Common myeloid progenitor, CD34-positive (primary cell): ENCODE data around the gene PAX5.

Experiments used
- CTCF ChIA-PET: fragments of 350-600 bp; sonication (Branson Sonifier 250); formaldehyde crosslinking; loops from one replicate; lab custom pipeline; 2021; ENCODE audit warnings: antibody characterized with exemption; lab: Charles Lee
- POLR2A ChIA-PET: fragments of 350-600 bp; sonication (Branson Sonifier 250); formaldehyde crosslinking; loops from one replicate; lab custom pipeline; 2021; ENCODE audit warnings: antibody characterized with exemption; lab: Charles Lee
- DNase-seq, 3 donors: peaks; one replicate each; pipeline versions ENCODE4 v3.0.0 to v3.0.0-alpha.2; 2013
- H3K27ac ChIP-seq, 2 experiments: 1 replicate in 1 of 2; 2 replicates in 1 of 2; pipeline ENCODE4 v1.7.0; 2013; ENCODE audit warnings: inconsistent platforms in 2 of 2, low read length in 2 of 2, mild to moderate bottlenecking in 2 of 2, low read depth in 1 of 2, moderate library complexity in 1 of 2; ENCODE audit not compliant: severe bottlenecking in 2 of 2, insufficient read depth in 1 of 2, poor library complexity in 1 of 2
- H3K27me3 ChIP-seq, 5 experiments: replicated peaks in 2 of 5; 1 replicate in 3 of 5; 2 replicates in 2 of 5; pipeline versions ENCODE4 v1.6.1 to v1.7.0; 2013; ENCODE audit warnings: low read length in 4 of 5, mild to moderate bottlenecking in 2 of 5, moderate library complexity in 2 of 5, inconsistent platforms in 1 of 5; ENCODE audit not compliant: insufficient read depth in 5 of 5, control insufficient read depth in 4 of 5
- H3K36me3 ChIP-seq, 4 experiments: 1 replicate in 2 of 4; 2 replicates in 2 of 4; pipeline versions ENCODE4 v1.6.1 to v1.7.0; 2013; ENCODE audit warnings: low read length in 3 of 4, control low read depth in 1 of 4, mild to moderate bottlenecking in 1 of 4; ENCODE audit not compliant: control insufficient read depth in 4 of 4, insufficient read depth in 4 of 4
- H3K4me1 ChIP-seq, 4 experiments: 1 replicate in 3 of 4; 2 replicates in 1 of 4; pipeline versions ENCODE4 v1.6.1 to v1.7.1; 2013; ENCODE audit warnings: low read length in 3 of 4, mild to moderate bottlenecking in 3 of 4, control low read depth in 1 of 4, inconsistent platforms in 1 of 4, moderate library complexity in 1 of 4; ENCODE audit not compliant: control insufficient read depth in 4 of 4, insufficient read depth in 4 of 4; ENCODE audit errors: control extremely low read depth in 1 of 4
- H3K4me3 ChIP-seq, 7 experiments: 1 replicate in 4 of 7; 2 replicates in 3 of 7; pipeline versions ENCODE4 v1.5.1 to v1.7.0; 2013; ENCODE audit warnings: mild to moderate bottlenecking in 7 of 7, low read length in 6 of 7, moderate library complexity in 6 of 7, inconsistent platforms in 2 of 7, low read depth in 2 of 7, control low read depth in 1 of 7; ENCODE audit not compliant: insufficient read depth in 4 of 7, control insufficient read depth in 1 of 7; ENCODE audit errors: extremely low read depth in 1 of 7
- H3K9me3 ChIP-seq, 5 experiments: 1 replicate in 4 of 5; 2 replicates in 1 of 5; pipeline versions ENCODE4 v1.6.1 to v1.7.1; 2013; ENCODE audit warnings: low read length in 4 of 5, mild to moderate bottlenecking in 2 of 5, inconsistent platforms in 1 of 5, low read depth in 1 of 5, moderate library complexity in 1 of 5; ENCODE audit not compliant: control insufficient read depth in 4 of 5, insufficient read depth in 2 of 5; ENCODE audit errors: control extremely low read depth in 1 of 5
- WGBS: methylation state at CpG from one replicate; pipeline ENCODE4 v1.1.5; 2013; ENCODE audit not compliant: insufficient coverage; 5-methylcytosine and 5-hydroxymethylcytosine counted together

The PAX5 gene

DNA sequence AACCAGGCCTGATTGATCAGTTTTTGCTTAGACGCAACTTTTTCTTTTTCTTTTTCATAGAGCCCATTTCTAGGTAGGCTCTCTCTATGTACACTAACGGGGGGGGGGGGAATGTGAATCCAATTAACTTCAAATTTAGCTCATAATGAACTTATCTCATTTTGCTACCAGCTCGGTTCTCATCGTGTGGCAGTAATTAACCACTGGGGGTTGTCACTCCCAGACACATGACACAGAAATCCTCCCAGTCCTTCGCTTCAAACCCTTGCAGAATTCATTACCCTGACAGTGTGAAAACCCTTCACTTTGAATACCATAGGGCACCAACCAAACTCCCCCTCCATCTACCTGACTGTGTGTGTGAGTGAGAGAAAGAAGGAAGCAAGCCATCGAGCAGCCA is 144.2 kb downstream of the PAX5 start:
- H3K27me3 ChIP-seq: peaks cover 0 to 28% (median 13%) of the 10 kb centered on the region in 5 experiments
- H3K4me3 ChIP-seq: no peak overlapping the region
- H3K27ac ChIP-seq: no peak overlapping the region
- DNase-seq: no peak
- ChIA-PET CTCF (interaction anchor here (2.0 kb wide), 1 partner anchor 17 kb away, joined by 8 read pairs; no protein-coding TSS in a partner anchor), POLR2A (no interaction called here)
- H3K36me3 ChIP-seq: no peaks in the 10 kb centered on the region
- H3K9me3 ChIP-seq: no peaks in the 10 kb centered on the region
- no peaks in the 10 kb centered on the region for H3K4me1 ChIP-seq
- WGBS: 44% methylated on average over 2 of the region's 6 CpGs

DNA sequence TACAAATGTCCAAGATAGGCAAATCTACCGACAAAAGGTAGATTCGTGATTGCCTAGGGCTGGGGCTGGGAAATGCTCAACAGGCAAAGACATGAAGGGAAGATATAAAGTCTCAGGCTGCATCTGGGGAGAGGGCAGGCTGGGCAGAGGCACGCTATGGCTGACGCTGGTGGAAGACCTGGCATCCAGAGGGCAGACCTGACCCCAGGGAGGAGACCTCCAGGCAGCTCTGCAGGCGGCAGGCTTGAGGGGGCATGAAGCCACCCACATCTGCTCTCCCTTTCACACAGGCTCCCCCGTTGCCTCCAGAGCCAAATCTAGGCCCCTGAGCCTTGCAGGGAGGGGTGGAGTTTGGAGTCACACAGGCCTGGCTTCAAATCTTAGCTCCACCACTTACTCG is 145.5 kb downstream of the PAX5 start:
- Histone ChIP-seq H3K4me3 (no peak overlapping the region), H3K4me1 (no peaks in the 10 kb centered on the region), H3K9me3 (no peaks in the 10 kb centered on the region), H3K36me3 (no peaks in the 10 kb centered on the region), H3K27me3 (peaks cover 0 to 29% (median 13%) of the 10 kb centered on the region in 5 experiments), H3K27ac (no peak overlapping the region)
- POLR2A ChIA-PET: no interaction called here
- WGBS: 89% methylated on average over 4 of the region's 7 CpGs
- no peak for DNase-seq
- CTCF ChIA-PET: interaction anchor here (0.6 to 2.0 kb wide), 2 partner anchors 16 to 311 kb away, joined by 3 to 8 read pairs; no protein-coding TSS in a partner anchor

DNA sequence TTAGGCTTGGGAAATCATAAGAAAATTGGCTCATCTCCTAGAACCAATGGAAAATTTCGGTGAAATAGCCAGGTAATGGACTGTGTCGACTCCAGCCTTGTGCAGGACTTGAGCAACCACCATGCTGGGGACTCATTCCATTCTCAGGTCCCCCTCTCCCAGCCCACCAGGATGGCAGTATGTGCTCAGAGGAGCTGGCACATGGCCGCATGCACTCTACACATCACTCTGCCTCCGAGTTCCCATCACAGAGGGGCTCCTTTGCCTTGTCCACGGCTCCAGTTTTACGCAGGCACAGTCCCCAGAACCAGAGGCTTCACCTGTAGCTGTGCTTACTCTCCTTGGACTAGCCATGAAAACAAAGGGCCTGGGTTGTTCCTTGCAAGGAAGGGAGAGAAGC is 149.3 kb downstream of the PAX5 start:
- Histone ChIP-seq H3K4me3 (no peak overlapping the region), H3K27ac (no peak overlapping the region), H3K9me3 (no peaks in the 10 kb centered on the region), H3K36me3 (no peaks in the 10 kb centered on the region), H3K4me1 (no peaks in the 10 kb centered on the region), H3K27me3 (peaks cover 0 to 15% (median 7%) of the 10 kb centered on the region in 5 experiments)
- POLR2A ChIA-PET: no interaction called here
- WGBS: 91% methylated on average over 6 of the region's 6 CpGs
- no peak for DNase-seq
- CTCF ChIA-PET: interaction anchor here (0.9 to 4.2 kb wide), 2 partner anchors 11 to 90 kb away, joined by 3 to 28 read pairs; no protein-coding TSS in a partner anchor

DNA sequence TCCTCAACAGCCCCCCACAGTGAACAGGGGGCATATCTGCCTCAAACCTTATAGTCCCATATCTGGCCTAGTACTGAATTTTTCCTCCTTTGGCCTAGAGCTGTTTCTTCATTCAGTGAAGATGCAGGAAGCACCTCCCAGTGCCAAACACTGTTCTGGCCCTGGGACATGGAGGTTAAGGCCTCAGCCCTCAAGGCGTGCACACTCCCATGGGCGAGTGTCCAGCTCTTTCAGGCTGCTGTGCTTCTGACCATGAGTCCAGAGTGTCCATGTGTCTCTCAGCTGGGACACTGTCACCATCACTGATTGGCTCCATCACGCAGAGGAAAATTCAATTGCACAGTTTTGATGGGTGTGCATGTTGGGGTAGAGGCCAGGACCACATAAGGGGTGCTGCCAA is 151.5 kb downstream of the PAX5 start:
- peaks cover 0 to 8% (median 5%) of the 10 kb centered on the region in 5 experiments for H3K27me3 ChIP-seq
- WGBS: 97% methylated on average over 2 of the region's 3 CpGs
- no peak for DNase-seq
- POLR2A ChIA-PET: no interaction called here
- H3K4me3 ChIP-seq: no peak overlapping the region
- no peaks in the 10 kb centered on the region for H3K4me1 ChIP-seq
- no peaks in the 10 kb centered on the region for H3K36me3 ChIP-seq
- no peaks in the 10 kb centered on the region for H3K9me3 ChIP-seq
- CTCF ChIA-PET: interaction anchor here (1.0 to 4.2 kb wide), 4 partner anchors 9 to 93 kb away, joined by 3 to 28 read pairs (median 4); no protein-coding TSS in a partner anchor
- H3K27ac ChIP-seq: no peak overlapping the region

DNA sequence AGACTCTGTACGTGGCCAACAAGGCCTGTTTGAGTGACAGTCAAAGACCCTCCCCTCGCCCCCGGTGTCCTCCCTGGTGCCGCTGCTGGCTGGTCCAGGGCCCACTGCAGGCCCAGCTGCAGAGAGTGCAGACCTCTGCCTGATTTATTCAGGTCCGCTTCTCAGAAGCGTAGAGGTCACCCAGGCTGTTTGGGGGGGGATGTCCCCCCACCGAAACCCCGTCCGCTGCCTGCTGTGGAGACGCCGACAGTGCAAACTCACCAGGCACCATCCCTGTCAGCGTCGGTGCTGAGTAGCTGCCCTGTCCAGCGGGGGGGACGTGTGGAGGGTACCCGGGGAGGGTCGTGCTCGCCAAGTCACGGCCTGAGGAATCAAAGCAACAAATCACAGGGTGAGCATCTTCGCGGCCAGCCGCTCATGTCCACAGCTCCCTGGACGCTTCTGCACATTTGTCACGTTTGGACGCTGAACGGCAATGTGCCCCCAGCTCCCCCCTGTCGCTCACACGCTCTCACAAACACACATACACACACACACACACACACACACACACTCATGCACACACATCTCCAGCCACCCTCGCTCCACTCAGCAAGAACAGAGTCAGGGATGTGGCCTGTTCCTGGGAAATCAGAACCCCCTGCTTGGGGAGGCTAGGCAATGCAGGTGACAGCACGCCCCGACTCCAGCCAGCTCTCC is 152.2 kb downstream of the PAX5 start:
- POLR2A ChIA-PET: no interaction called here
- H3K4me3 ChIP-seq: no peak overlapping the region
- CTCF ChIA-PET: interaction anchor here (0.8 to 1.8 kb wide), 4 partner anchors 8 to 94 kb away, joined by 3 to 4 read pairs (median 4); no protein-coding TSS in a partner anchor
- no peaks in the 10 kb centered on the region for H3K4me1 ChIP-seq
- H3K9me3 ChIP-seq: no peaks in the 10 kb centered on the region
- H3K27me3 ChIP-seq: peaks cover 0 to 8% (median 5%) of the 10 kb centered on the region in 5 experiments
- H3K27ac ChIP-seq: no peak overlapping the region
- 94% methylated on average over 27 of the region's 31 CpGs for WGBS
- no peak for DNase-seq
- no peaks in the 10 kb centered on the region for H3K36me3 ChIP-seq

DNA sequence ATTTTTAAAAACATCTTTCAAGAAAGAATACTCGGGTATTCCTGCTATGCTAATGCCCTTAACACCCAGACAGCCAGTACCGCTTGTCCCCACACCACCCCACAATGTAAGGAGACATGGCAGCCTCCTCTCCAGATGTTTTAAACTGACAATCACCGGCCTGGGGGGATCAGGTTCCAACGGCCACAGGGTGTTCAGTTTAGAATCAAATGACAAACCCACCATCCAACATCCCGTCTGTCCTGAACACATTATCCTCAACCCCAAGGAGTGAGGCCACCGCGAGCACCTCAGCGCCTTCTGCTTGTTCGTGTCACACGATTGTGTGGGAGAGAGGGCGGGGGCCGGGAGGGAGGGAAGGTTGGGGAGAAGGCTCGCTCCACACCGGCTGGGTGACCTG is 152.8 kb downstream of the PAX5 start:
- WGBS: 98% methylated on average over 14 of the region's 14 CpGs
- no peak for DNase-seq
- ChIA-PET POLR2A (no interaction called here), CTCF (interaction anchor here (1.5 to 1.8 kb wide), 2 partner anchors 10 to 15 kb away, joined by 4 read pairs; no protein-coding TSS in a partner anchor)
- H3K27ac ChIP-seq: no peak overlapping the region
- no peak overlapping the region for H3K4me3 ChIP-seq
- H3K27me3 ChIP-seq: peaks cover 0 to 10% (median 5%) of the 10 kb centered on the region in 5 experiments
- no peaks in the 10 kb centered on the region for H3K36me3 ChIP-seq
- H3K9me3 ChIP-seq: no peaks in the 10 kb centered on the region
- H3K4me1 ChIP-seq: no peaks in the 10 kb centered on the region

DNA sequence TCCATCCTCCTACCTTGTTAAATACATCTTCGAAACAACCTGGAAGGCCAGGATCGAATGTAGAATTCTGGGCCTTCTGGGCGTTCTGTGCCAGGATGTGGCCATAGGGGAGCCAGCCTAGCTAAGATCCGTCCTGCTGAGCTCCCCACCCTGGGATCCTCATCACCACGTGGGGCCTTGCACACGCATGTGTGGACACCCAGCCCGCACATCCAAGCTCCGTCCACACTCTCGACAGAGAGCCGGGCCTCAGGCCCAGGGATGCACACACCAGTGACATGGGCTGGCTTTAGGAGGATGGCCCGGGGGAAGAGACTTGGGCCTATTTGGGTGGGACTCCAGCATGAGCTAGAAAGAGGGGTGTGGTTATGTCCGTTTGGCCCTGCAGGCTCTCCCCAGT is 154.0 kb downstream of the PAX5 start:
- ChIA-PET CTCF (interaction anchor here (1.0 to 1.3 kb wide), 2 partner anchors 10 to 11 kb away, joined by 3 to 5 read pairs; no protein-coding TSS in a partner anchor), POLR2A (no interaction called here)
- H3K36me3 ChIP-seq: no peaks in the 10 kb centered on the region
- no peak for DNase-seq
- H3K4me1 ChIP-seq: peaks cover 0 to 8% (median 0%) of the 10 kb centered on the region in 4 experiments
- WGBS: 96% methylated on average over 11 of the region's 12 CpGs
- no peaks in the 10 kb centered on the region for H3K9me3 ChIP-seq
- peaks cover 0 to 5% (median 3%) of the 10 kb centered on the region in 5 experiments for H3K27me3 ChIP-seq
- H3K27ac ChIP-seq: no peak overlapping the region
- no peak overlapping the region for H3K4me3 ChIP-seq
